ENCODE data around the gene CTTN.

DNA sequence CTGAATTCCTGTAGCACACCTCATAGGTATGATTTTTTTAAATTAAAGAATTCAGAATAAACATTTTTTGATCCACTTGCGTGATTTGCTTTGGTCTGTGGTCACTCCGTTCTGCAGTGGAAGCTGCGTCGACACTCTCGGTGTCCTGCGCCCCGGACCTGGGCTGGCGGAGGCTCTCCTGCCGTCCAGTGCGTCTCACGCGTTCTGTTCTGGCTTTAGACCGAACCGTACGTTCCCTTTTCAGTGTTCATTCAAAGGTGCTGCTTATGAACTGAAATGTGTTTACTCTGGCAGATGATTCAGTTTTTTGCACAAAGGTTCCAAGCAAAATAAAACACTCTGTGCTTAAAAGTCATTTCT is 38.2 kb downstream of the CTTN start:
- TF ChIP-seq EZH2phosphoT487 (IDR thresholded peaks at IDR 0.05; ENCODE audit: borderline replicate concordance) (no peak), CTCF (conservative IDR thresholded peaks at IDR 0.05; ENCODE audit: low read length) (no peak)
